NCI-H187 (cell line): Measurements from ENCODE around the gene GAP43.

Experiments
- DNase-seq, 2 experiments: peaks; one replicate each; lab custom pipeline; 2025; lab: John Stamatoyannopoulos, UW

GAP43 gene

GRCh38 chr3:115627180-115628074 is 4.1 kb downstream of the GAP43 start:
- no peak for DNase-seq

GRCh38 chr3:115628075-115628412 is 4.7 kb downstream of the GAP43 start:
- DNase-seq = no peak

GRCh38 chr3:115630850-115631249 is 7.5 kb downstream of the GAP43 start:
- no peak for DNase-seq

- DNase-seq = no peak
These were observed 8.7 kb downstream of the GAP43 start for GRCh38 chr3:115632026-115632425.

DNA sequence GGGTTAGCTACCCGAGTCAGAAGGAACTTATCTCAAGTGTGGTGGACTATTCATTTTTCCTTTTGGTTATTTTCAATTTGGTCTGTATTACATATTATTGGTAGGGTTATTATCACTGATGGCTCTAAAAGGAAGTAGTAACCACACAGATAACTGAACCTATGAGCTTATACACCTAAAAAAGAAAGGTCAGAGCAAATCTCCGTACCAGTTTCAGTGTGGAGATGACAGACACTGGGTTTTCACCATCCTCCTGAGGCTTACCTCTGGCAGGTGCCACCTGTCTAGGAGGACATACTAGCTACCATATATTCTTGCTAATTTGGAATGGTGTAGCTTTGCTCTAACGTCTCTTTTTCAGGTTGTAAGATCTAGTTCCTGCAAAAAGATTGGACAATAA is 10.2 kb downstream of the GAP43 start:
- no peak for DNase-seq

GRCh38 chr3:115634052-115634451 is 10.7 kb downstream of the GAP43 start:
- no peak for DNase-seq

GRCh38 chr3:115635406-115635805 is 12.1 kb downstream of the GAP43 start:
- DNase-seq = no peak

DNA sequence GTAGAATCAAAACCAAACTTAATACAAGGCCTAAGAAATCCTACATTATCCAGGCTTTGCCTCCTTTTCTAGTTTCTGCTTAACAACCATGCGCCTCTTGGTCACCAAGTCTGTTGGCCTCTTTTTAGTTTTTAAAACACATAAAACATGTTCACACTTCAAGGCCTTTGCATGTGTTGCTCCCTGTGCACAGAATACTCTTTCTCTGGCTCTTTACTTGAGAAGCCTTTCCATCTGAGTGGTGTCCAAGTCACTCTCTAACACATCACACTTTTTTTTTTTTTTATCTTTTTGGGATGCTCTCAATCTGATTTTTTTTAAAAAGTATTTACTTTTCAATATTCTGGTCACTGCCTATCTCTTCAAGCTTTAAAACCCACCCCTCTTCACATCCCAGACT is 14.9 kb downstream of the GAP43 start:
- no peak for DNase-seq

GRCh38 chr3:115638991-115639390 is 15.7 kb downstream of the GAP43 start:
- DNase-seq = no peak

GRCh38 chr3:115644391-115644790 is 21.1 kb downstream of the GAP43 start:
- no peak for DNase-seq

- DNase-seq = no peak
These were observed 22.8 kb downstream of the GAP43 start for GRCh38 chr3:115646027-115646690.

- DNase-seq = no peak
These were observed 25.2 kb downstream of the GAP43 start for GRCh38 chr3:115648559-115648958.

DNA sequence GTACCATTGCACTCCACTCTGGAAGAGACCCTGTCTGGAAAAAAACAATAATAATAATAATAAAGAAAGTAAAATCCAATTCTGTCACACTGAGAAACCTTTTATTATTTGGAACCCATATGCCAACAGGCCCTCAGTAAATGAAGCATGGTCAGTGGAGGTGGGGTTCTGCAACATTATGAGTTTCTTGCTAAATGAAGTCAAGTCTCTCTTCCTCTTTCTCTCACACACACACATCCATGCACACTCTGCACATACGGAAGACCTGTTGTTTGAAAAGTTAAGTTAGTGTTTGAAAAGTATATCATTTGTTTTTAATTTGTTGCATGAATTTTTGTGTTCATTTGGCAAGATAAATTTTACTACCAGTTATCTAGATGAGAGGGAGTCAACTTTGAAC is 27.8 kb downstream of the GAP43 start:
- no peak for DNase-seq

DNA sequence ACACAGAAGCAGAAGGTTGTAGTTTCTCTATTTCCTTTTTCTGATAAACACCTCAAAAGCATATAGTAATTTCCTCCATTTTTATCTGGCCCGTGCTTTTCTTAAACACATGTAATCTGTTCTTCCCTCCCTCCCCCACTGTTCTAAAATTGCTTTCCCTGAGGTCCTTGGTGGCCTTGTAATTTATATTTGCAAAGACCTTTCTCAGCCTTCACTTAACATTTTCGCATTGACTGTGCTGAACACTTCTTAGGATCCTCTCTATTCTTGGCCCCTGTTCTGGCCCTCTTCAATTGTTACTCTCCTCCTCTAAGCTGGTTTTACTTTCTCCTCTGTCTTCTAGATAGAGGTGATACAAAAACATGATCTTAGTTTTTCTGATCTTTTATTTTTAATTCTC is 28.3 kb downstream of the GAP43 start:
- DNase-seq = no peak

GRCh38 chr3:115652738-115653137 is 29.4 kb downstream of the GAP43 start:
- DNase-seq = no peak

GRCh38 chr3:115655761-115656282 is 32.5 kb downstream of the GAP43 start:
- DNase-seq = no peak

GRCh38 chr3:115657168-115657567 is 33.9 kb downstream of the GAP43 start:
- no peak for DNase-seq

DNA sequence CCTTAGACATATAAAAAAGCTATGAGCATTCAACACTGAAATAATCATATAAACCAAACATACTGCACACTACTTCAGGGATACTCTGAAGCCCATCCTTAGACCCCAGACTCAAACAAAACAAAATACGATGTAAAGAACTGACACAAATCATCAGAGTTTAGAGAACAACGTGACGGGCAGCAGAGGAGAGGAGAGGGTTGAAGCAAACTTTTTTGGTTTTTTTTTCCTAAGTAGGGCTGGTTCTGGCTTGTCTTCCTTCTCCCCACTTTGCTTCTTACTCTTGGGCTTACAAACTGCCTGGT is 34.7 kb downstream of the GAP43 start:
- no peak for DNase-seq

- DNase-seq = peak; percentile 49 to 79
These were observed 35.2 kb downstream of the GAP43 start for GRCh38 chr3:115658337-115659181.

GRCh38 chr3:115659253-115660220 is 36.2 kb downstream of the GAP43 start:
- no peak for DNase-seq

GRCh38 chr3:115660646-115661337 is 37.5 kb downstream of the GAP43 start:
- no peak for DNase-seq
